ENCODE measurements around the gene NT5C1B. TPM values are rescaled to one million over a fixed set of nuclear protein-coding genes. Genes with fewer than 3 reads are reported as not detected.
A peak's percentile ranks its signal among the peaks of the same experiment; 100 is the strongest.

Gene NT5C1B
- total RNA-seq, 1 donor from 2014 or later: not detected

- Mint-ChIP-seq H3K4me1 (ENCODE audit: low read depth) (peaks cover 11% of the 10 kb centered on the region), H3K27ac (ENCODE audit: unreplicated experiment) (no peak overlapping the region), H3K9me3 (ENCODE audit: low read depth) (peaks cover 26% of the 10 kb centered on the region), H3K27me3 (ENCODE audit: low read depth) (no peaks in the 10 kb centered on the region), H3K36me3 (ENCODE audit: low read depth) (peaks cover 12% of the 10 kb centered on the region), H3K4me3 (ENCODE audit: unreplicated experiment) (no peak overlapping the region)
- DNase-seq (ENCODE audit: low spot score): no peak
- TF ChIP-seq CTCF (IDR thresholded peaks at IDR 0.05): no peak
Measured at GRCh38 chr2:18578033-18578432, 11.3 kb downstream of the NT5C1B start.

- Mint-ChIP-seq H3K4me1 (ENCODE audit: low read depth) (peaks cover 5% of the 10 kb centered on the region), H3K4me3 (ENCODE audit: unreplicated experiment) (no peak overlapping the region), H3K27ac (ENCODE audit: unreplicated experiment) (no peak overlapping the region), H3K27me3 (ENCODE audit: low read depth) (no peaks in the 10 kb centered on the region), H3K36me3 (ENCODE audit: low read depth) (peaks cover 21% of the 10 kb centered on the region), H3K9me3 (ENCODE audit: low read depth) (peaks cover 41% of the 10 kb centered on the region)
- TF ChIP-seq CTCF (IDR thresholded peaks at IDR 0.05): no peak
- DNase-seq (ENCODE audit: low spot score): no peak
Measured at GRCh38 chr2:18566145-18566769, 23.1 kb downstream of the NT5C1B start.

- peaks cover 24% of the 10 kb centered on the region for H3K9me3 Mint-ChIP-seq (ENCODE audit: low read depth)
- peak overlapping the region; percentile 89 for H3K4me3 Mint-ChIP-seq (ENCODE audit: unreplicated experiment)
- TF ChIP-seq CTCF (IDR thresholded peaks at IDR 0.05): no peak
- no peak for DNase-seq (ENCODE audit: low spot score)
- H3K27ac Mint-ChIP-seq (ENCODE audit: unreplicated experiment): peak overlapping the region; percentile 96
- peaks cover 10% of the 10 kb centered on the region for H3K36me3 Mint-ChIP-seq (ENCODE audit: low read depth)
- peaks cover 47% of the 10 kb centered on the region for H3K4me1 Mint-ChIP-seq (ENCODE audit: low read depth)
- H3K27me3 Mint-ChIP-seq (ENCODE audit: low read depth): no peaks in the 10 kb centered on the region
Measured at GRCh38 chr2:18560797-18561085, 28.6 kb downstream of the NT5C1B start.

- peaks cover 11% of the 10 kb centered on the region for H3K36me3 Mint-ChIP-seq (ENCODE audit: low read depth)
- peak within 1 kb of the TSS; percentile 96 for H3K27ac Mint-ChIP-seq (ENCODE audit: unreplicated experiment)
- H3K4me3 Mint-ChIP-seq (ENCODE audit: unreplicated experiment): peak within 1 kb of the TSS; percentile 89
- peaks cover 21% of the 10 kb centered on the region for H3K9me3 Mint-ChIP-seq (ENCODE audit: low read depth)
- peaks cover 47% of the 10 kb centered on the region for H3K4me1 Mint-ChIP-seq (ENCODE audit: low read depth)
- H3K27me3 Mint-ChIP-seq (ENCODE audit: low read depth): no peaks in the 10 kb centered on the region
- peak; percentile 97 for DNase-seq (ENCODE audit: low spot score)
- TF ChIP-seq CTCF (IDR thresholded peaks at IDR 0.05): peak; percentile 41
Measured at GRCh38 chr2:18560031-18560796, 29.2 kb downstream of the NT5C1B start, which contains the start of gene RDH14. TSS of gene RDH14 (minus strand) at chr2:18560653. CDS start at chr2:18560572, 81 bp downstream.

GRCh38 chr2:18559531-18560030 is 29.8 kb downstream of the NT5C1B start:
- Mint-ChIP-seq H3K9me3 (ENCODE audit: low read depth) (peaks cover 14% of the 10 kb centered on the region), H3K4me1 (ENCODE audit: low read depth) (peaks cover 47% of the 10 kb centered on the region), H3K4me3 (ENCODE audit: unreplicated experiment) (peak overlapping the region; percentile 89), H3K36me3 (ENCODE audit: low read depth) (peaks cover 9% of the 10 kb centered on the region), H3K27ac (ENCODE audit: unreplicated experiment) (peak overlapping the region; percentile 95), H3K27me3 (ENCODE audit: low read depth) (no peaks in the 10 kb centered on the region)
- no peak for DNase-seq (ENCODE audit: low spot score)
- no peak for TF ChIP-seq CTCF (IDR thresholded peaks at IDR 0.05)

Data from chondrocyte (in vitro differentiated cells).